ENCODE data around the gene ACOXL.

ACOXL gene

DNA sequence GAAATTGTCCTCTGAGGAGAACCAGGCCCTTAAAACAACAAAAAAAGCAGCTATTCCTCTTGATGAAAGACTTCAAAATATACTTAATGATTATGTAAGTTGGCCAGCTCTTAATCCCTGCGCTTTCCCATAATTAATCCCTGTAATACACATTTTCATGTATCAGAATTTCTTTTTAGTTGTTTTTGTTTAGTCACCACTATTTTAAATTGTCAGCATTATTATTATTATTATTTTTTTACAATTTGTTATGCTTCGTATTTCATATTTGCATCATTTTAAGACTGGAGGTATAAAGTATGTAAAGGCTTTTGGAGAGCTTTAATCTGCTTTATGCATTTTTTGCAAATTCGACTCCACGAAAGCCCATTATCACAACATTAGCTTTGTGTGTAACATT is 152.9 kb downstream of the ACOXL start:
- DNase-seq, result no peak

DNA sequence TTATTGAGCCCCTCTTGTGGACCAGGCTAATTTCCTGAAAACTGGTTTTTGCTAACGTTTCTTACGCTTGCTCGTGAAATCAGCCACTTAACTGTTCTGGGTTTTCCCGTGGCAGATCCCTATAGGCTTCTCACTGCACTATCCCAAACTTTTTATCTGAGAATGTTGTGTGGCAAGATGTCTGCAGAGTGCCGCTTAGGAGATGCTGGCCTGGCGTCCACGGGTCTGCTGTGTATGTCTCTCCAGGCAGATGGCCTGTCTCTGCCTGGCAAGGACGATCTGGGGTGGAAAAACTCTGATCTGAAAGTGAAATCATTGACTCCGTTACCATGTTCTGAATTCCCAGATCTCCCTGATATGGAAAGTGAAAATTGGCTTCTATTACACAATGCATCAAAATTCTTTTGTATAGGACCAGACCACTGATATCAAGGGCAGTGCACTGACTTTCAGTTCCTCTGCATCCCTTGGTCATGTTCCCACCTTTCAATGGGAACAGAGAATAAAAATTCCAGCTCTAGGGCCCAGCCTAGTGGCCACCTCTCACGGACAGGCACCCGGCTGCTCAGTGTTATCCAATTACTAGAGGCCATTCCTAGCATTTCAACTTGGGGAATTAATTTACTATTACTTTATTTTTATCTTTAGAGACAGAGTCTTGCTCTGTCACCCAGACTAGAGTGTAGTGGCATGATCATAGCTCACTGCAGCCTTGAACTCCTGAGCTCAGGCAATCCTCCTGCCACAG is 154.6 kb downstream of the ACOXL start:
- DNase-seq, result no peak

GRCh38 chr2:110888411-110888810 is 156.0 kb downstream of the ACOXL start:
- DNase-seq, result no peak

DNA sequence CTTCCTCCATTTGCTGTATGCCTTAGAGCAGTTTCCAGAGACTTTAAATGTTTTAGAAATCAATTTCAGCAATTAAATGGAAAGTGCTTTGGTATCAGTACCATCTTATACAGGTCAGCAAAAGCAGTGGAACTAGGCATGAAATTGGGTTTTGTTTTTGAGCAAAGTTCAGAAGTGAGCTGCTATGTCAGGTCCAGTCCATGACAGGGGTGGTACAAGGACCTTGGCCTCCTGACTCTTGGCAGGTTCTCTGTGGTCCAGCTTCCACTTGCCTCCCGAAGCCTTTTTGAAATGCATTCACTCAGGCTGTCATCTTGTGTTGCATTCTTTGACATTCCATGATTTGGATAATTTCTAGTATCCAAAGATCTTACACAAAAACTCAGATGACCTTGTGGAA is 159.3 kb downstream of the ACOXL start:
- no peak for DNase-seq

DNA sequence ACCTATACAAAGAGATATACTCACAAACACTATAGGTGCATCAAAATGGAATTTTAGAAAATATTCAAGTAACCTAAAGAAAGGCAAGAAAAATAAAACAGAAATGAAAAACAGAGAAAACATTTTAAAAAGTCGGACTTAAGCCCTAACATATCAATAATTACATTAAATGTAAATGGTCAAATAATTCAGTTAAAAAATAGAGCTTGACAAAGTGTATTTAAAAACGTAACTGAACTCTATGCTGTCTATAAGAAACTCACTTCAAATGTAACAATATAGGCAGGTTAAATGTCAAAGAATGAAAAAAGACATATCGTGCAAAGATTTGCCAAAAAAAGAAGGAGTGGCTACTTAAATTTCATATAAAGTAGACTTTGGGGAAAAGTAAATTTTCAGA is 163.9 kb downstream of the ACOXL start:
- DNase-seq, result no peak

GRCh38 chr2:110897966-110898365 is 165.6 kb downstream of the ACOXL start:
- DNase-seq, result no peak

GRCh38 chr2:110900191-110900590 is 167.8 kb downstream of the ACOXL start:
- no peak for DNase-seq

GRCh38 chr2:110903548-110903947 is 171.2 kb downstream of the ACOXL start:
- peak; percentile 17 for DNase-seq

- DNase-seq, result peak; percentile 11
Measured at GRCh38 chr2:110904116-110904778, 171.9 kb downstream of the ACOXL start.

DNA sequence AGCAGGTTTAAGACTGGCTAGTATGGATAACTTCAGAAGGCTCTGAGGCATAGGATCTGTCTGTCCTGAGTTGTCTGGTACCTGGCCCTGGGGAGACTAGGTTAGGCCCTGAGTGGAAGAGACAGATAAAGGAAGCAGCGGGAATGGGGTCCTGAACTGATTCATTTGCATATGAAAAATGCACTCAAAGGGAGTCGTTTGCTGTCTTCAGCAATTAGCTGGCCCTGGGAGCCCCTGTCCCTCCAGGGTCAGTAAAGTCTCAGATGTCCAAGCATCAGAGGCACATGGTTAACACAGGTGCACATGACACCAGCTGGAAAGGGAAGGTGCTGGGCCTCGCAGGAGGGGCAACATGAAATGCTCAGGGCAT is 172.4 kb downstream of the ACOXL start:
- no peak for DNase-seq

- no peak for DNase-seq
Measured at GRCh38 chr2:110905217-110905616, 172.8 kb downstream of the ACOXL start.

DNA sequence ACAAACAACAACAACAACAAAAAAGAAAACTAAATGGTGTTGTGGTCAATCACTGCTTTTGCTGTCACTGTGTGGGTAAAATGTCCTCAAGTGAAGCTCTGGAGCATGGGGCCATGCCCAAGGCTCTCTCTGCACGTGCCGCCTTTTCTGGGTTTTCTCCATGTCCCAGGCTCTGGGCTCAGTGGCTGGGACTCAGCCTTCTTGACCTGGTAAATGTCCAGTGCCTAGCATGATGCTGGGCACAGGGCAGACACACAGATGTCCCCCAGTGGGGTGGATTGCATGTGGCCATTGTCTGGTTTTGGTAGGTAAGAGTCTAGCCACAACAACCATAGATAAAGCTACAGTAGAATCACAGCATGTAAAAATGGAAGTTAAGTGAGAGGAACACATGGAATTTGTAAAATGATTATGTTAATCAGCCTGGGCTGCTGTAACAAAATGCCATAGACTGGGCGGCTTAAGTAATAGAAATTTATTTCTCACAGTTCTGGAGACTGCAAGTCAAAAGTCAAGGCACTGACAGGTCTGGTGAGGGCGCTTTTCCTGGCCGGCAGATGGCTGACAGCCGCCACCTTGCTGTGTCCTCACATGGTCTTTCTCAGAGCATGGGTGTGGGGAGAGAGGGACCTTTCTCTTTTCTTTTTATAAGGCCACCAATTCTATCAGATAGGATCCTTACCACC is 174.4 kb downstream of the ACOXL start:
- no peak for DNase-seq

DNA sequence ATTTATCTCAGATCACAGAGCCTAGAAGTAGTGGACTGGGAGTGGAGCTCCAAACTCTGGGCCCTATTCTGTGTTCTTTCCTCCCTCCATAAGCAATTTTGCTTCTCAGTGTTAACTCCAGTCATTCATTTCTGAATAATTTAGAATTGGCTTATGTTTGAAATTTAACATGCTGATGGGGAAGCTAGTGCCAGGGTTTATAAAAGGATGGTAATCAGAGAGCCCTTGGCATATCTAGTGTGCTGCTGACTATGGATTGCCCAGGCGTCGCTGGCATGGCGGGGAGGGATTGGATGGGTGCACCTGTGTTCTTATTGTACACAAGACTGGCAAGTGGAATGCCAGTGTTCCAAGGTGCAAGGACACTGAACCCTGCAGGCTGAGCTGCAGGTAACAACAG is 177.1 kb downstream of the ACOXL start:
- DNase-seq, result no peak

DNA sequence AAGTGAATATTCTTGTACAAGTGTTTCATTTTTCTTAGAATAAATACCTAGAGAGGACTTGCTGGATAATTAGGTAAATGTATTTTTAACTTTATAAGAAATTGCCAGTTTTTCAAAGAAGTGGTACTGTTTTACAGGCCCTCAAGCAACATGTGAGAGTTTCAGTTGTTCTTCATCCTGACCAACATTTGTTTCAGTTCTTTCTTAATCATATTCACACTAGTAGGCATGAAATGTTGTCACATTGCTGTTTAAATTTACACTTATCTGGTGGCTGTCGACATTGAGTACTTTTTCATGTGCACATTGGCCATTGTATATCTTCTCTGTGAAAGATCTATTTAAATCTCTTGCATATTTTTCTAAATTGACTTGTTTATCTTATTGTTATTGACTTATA is 178.1 kb downstream of the ACOXL start:
- no peak for DNase-seq

DNA sequence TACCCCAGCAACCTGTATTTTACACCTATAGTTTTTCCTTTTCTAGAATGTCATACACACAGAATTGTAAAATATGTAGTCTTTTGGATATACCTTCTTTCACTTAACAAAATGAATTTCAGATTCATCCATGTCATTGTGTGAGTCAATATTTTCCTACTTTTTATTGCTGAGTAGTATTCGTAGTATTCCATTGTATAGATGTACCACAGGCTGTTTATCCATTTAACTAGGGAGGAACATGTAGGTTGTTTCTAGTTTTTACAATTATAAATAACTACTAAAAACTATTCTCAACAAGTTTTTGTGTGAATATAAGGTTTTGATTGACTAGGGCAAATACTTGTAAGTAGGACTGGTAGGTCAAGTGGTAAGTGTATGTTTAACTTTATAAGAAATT is 187.4 kb downstream of the ACOXL start:
- no peak for DNase-seq

GRCh38 chr2:110925479-110925878 is 193.1 kb downstream of the ACOXL start:
- no peak for DNase-seq

DNA sequence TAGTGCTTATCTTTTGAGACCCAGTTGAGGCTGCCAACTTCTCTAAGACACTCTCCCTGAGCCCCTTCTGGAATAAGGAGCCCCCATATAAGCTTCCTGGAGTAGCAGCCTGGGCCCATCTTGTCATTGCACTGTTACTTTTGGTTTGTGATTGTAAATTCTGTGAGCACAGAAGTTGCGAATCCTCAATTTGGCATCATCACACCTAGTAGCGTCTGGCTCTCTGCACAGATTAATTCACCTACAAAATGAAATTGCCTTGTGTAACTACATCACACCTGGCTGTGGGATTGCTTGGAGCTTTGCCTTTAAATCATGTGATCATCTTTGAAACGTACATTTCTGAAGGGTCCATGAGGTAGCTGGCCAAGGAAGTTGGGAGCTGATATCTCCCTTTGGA is 195.2 kb downstream of the ACOXL start:
- no peak for DNase-seq

GRCh38 chr2:110929528-110929927 is 197.2 kb downstream of the ACOXL start:
- DNase-seq, result no peak

DNA sequence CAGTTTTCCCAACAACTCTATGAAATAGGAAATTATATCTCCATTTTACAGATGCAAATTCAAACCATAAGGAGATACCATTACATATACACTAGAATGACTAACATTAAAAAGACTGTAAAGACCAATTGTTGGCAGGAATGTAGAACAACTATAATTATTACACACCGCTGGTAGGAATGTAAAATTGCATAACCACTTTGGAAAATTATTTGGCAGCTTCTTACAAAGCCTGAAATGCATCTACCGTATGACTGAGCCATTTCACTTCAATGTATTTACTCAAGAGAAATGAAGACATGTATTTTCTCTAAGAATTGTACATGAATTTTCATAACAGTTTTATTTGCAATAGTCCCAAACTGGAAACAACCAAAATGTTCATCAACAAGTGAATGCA is 199.3 kb downstream of the ACOXL start:
- DNase-seq, result no peak

DNA sequence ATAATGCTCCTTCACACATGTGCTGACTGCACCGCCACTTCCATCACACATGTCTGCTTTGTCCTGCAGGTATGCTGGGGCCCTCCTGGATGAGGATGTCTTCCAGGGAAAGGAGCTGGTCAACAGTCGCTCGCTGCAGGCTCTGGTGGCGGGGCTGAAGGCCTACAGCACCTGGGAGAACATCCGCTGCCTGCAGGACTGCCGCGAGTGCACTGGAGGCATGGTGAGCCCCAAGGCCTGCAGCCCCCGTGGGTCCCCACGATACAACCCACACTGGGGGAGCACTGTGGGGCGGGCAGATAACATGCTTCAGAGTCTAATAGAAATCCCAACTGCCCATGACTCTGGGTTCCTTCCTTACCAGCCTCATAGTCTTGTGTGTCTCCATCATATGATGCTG is 201.0 kb downstream of the ACOXL start:
- DNase-seq, result no peak

DNA sequence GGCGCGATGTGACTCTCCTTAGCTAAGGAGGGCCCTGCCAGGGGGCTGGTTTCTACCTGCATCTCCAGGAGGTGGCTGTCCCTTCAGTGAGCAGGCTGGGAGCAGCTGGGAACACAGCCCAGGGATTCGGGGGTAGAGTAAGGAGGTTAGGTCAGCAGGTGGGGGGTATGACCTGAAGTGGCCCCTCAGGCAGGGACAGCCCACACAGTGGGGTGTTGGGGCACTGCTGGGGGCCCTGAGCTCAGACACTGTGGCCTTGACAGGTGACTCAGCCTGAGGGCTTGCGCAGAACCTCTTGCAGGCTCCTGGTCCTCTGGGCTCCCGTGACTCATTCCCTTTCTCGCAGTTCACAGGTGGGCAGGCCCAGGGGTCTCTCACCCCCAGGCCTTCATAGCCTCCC is 202.6 kb downstream of the ACOXL start:
- DNase-seq, result no peak

GRCh38 chr2:110940376-110940910 is 208.1 kb downstream of the ACOXL start:
- DNase-seq, result no peak

DNA sequence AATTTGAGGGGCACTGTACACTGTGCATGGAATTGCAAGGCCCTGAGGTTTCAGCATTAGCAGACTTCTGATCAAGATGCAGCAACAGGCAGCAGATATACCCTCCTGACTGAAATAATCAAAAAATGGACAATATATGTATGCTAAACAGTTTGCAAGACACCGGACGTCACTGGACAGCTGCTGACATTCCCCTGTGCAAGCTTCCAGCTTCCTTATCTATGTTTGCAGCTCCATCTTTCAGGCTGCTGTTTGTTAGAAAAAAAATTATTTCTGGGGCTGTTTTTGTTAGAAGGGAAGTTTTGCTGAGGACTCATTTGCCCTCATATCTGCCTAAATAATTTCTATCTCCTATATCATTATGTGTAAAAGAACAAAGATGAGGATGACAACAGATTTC is 208.9 kb downstream of the ACOXL start:
- DNase-seq, result no peak

- no peak for DNase-seq
Measured at GRCh38 chr2:110943070-110943634, 210.8 kb downstream of the ACOXL start.

All from NCI-H2227 treated with DMSO at 0.1 percent for 48 hours (cell line).